Stimulated activated CD8-positive, alpha-beta memory T cell treated with anti-CD3 and anti-CD28 coated beads, Interleukin-15, amount 100 ng/mL, for 1 hour (primary cell): ENCODE results near the gene TNS3.
"Not testable (repeated sequence)": the region's sequence is repeated elsewhere in the genome, so short reads cannot be mapped to it uniquely, and the experiment has no call there.

Experiments
- DNase-seq: peaks from one replicate; pipeline ENCODE4 v3.0.0-alpha.2; 2020; ENCODE audit warnings: low read depth

The TNS3 gene

GRCh38 chr7:47471358-47471703 is 110.6 kb downstream of the TNS3 start:
- no peak for DNase-seq

- no peak for DNase-seq
Observed at GRCh38 chr7:47470567-47471357, 111.1 kb downstream of the TNS3 start.

- DNase-seq, result not testable (repeated sequence)
Observed at GRCh38 chr7:47469846-47470245, 112.1 kb downstream of the TNS3 start.

- no peak for DNase-seq
Observed at GRCh38 chr7:47466832-47467231, 115.1 kb downstream of the TNS3 start.

GRCh38 chr7:47465191-47465590 is 116.7 kb downstream of the TNS3 start:
- no peak for DNase-seq

- no peak for DNase-seq
Observed at GRCh38 chr7:47464266-47464665, 117.6 kb downstream of the TNS3 start.

- DNase-seq, result no peak
Observed at GRCh38 chr7:47461746-47462145, 120.2 kb downstream of the TNS3 start.

- DNase-seq, result no peak
Observed at GRCh38 chr7:47461161-47461560, 120.8 kb downstream of the TNS3 start.

GRCh38 chr7:47460251-47460989 is 121.5 kb downstream of the TNS3 start:
- DNase-seq, result no peak

- DNase-seq, result no peak
Observed at GRCh38 chr7:47458486-47458885, 123.4 kb downstream of the TNS3 start.

GRCh38 chr7:47458057-47458456 is 123.9 kb downstream of the TNS3 start:
- no peak for DNase-seq

GRCh38 chr7:47456210-47456955 is 125.5 kb downstream of the TNS3 start:
- no peak for DNase-seq

GRCh38 chr7:47455872-47456185 is 126.1 kb downstream of the TNS3 start:
- no peak for DNase-seq

GRCh38 chr7:47454974-47455871 is 126.7 kb downstream of the TNS3 start:
- no peak for DNase-seq

- no peak for DNase-seq
Observed at GRCh38 chr7:47454069-47454973, 127.6 kb downstream of the TNS3 start.

GRCh38 chr7:47453093-47454061 is 128.5 kb downstream of the TNS3 start:
- DNase-seq, result no peak

- no peak for DNase-seq
Observed at GRCh38 chr7:47452715-47453092, 129.2 kb downstream of the TNS3 start.

GRCh38 chr7:47452295-47452694 is 129.6 kb downstream of the TNS3 start:
- DNase-seq, result no peak

- DNase-seq, result no peak
Observed at GRCh38 chr7:47451851-47452205, 130.1 kb downstream of the TNS3 start.
